GM12801 (cell line): ENCODE measurements around the gene CEP41.

ENCODE experiments used
- CTCF ChIP-seq: IDR thresholded peaks from one replicate; pipeline ENCODE4 v1.5.1; 2011; ENCODE audit warnings: control low read depth; ENCODE audit not compliant: insufficient read length; ENCODE audit errors: extremely low read depth

CEP41 gene

GRCh38 chr7:130473876-130474275 lies 33.1 kb upstream of the CEP41 start:
- TF ChIP-seq CTCF: no peak

- no peak for TF ChIP-seq CTCF
These were observed 32.5 kb upstream of the CEP41 start for GRCh38 chr7:130473289-130473688.

- no peak for TF ChIP-seq CTCF
These were observed 31.2 kb upstream of the CEP41 start for GRCh38 chr7:130471974-130472373.

GRCh38 chr7:130468612-130469011 lies 27.8 kb upstream of the CEP41 start:
- no peak for TF ChIP-seq CTCF

- no peak for TF ChIP-seq CTCF
These were observed 23.0 kb upstream of the CEP41 start for GRCh38 chr7:130463553-130464434.

- TF ChIP-seq CTCF: no peak
These were observed 20.5 kb upstream of the CEP41 start for GRCh38 chr7:130461272-130461671.

- TF ChIP-seq CTCF: no peak
These were observed 17.4 kb upstream of the CEP41 start for GRCh38 chr7:130458257-130458656.

GRCh38 chr7:130454959-130455358 lies 14.1 kb upstream of the CEP41 start:
- no peak for TF ChIP-seq CTCF
